A549 (cell line): ENCODE results near the gene ADCY2. TPM values are rescaled to one million over a fixed set of nuclear protein-coding genes. Genes with fewer than 3 reads are reported as not detected.

Source experiments
- ATAC-seq, 2 experiments: fragments of 200-7000 bp in 1 of 2; fragments of >200 bp in 1 of 2; cut with Nextera tagmentation in 1 of 2; cut with Tn5 transposase in 1 of 2; 3 replicates each; pipeline versions ENCODE4 v1.8.0 to v1.9.1; 2018 to 2020; ENCODE audit warnings: mild to moderate bottlenecking in 1 of 2, moderate library complexity in 1 of 2
- CTCF ChIA-PET: fragments of 300-600 bp; sonication (Branson Sonifier 250); formaldehyde crosslinking; extraction: SDS; loops from one replicate; lab custom pipeline; 2021; ENCODE audit warnings: antibody characterized with exemption, inconsistent platforms; lab: Yijun Ruan, JAX
- POLR2A ChIA-PET: fragments of 350-600 bp; formaldehyde crosslinking; extraction: SDS; loops from one replicate; lab custom pipeline; 2021; ENCODE audit warnings: antibody characterized with exemption, inconsistent platforms; lab: Yijun Ruan, JAX
- DNase-seq, 2 experiments: peaks; one replicate each; pipeline versions ENCODE4 v3.0.0 to v3.0.0-alpha.2; 2011 to 2016; ENCODE audit warnings: low read depth in 1 of 2, low spot score in 1 of 2
- FAIRE-seq: peaks from 2 replicates; lab custom pipeline; 2011; peaks lifted over from hg19 to GRCh38; lab: Jason Lieb, UNC
- H3K27ac ChIP-seq, 2 experiments: fragments of >200 bp; sonication (Bioruptor Twin); formaldehyde crosslinking; 3 replicates each; pipeline ENCODE4 v1.5.1; 2016 to 2017
- H3K4me1 ChIP-seq: fragments of >200 bp; sonication (Bioruptor Twin); formaldehyde crosslinking; 3 replicates; pipeline ENCODE4 v1.6.1; 2016
- H3K4me2 ChIP-seq: fragments of >200 bp; sonication (Bioruptor Twin); formaldehyde crosslinking; 3 replicates; pipeline ENCODE4 v1.6.1; 2016
- H3K4me3 ChIP-seq: fragments of >200 bp; sonication (Bioruptor Twin); formaldehyde crosslinking; 3 replicates; pipeline ENCODE4 v1.5.1; 2016
- H3K9me3 ChIP-seq: fragments of >200 bp; sonication (Bioruptor Twin); formaldehyde crosslinking; 3 replicates; pipeline ENCODE4 v1.6.1; 2016
- ATOH8 ChIP-seq: fragments of 250-450 bp; sonication (Bioruptor Pico); IDR thresholded peaks from 2 replicates; pipeline ENCODE4 v1.5.0; 2020; ENCODE audit warnings: low read depth, mild to moderate bottlenecking, moderate library complexity
- BCL3 ChIP-seq: fragments of >200 bp; sonication (Bioruptor Twin); formaldehyde crosslinking; IDR thresholded peaks from 3 replicates; pipeline ENCODE4 v1.6.1; 2016
- CBX2 ChIP-seq: fragments of 200-600 bp; sonication (generic); IDR thresholded peaks from 2 replicates; pipeline ENCODE4 v1.6.1; 2016; ENCODE audit warnings: low read depth, mild to moderate bottlenecking, borderline replicate concordance
- CBX8 ChIP-seq: fragments of 200-600 bp; sonication (generic); IDR thresholded peaks from 2 replicates; pipeline ENCODE4 v1.6.1; 2016
- EHMT2 ChIP-seq: fragments of 200-600 bp; sonication (generic); IDR thresholded peaks from 2 replicates; pipeline ENCODE4 v1.6.1; 2016; ENCODE audit warnings: antibody characterized with exemption, low read depth, mild to moderate bottlenecking, moderate library complexity
- ELK1 ChIP-seq: fragments of 150-350 bp; IDR thresholded peaks from 2 replicates; pipeline ENCODE4 v1.6.1; 2014; ENCODE audit warnings: low read depth, mild to moderate bottlenecking, low read length
- FOSB ChIP-seq: fragments of 250-450 bp; sonication (Bioruptor Pico); IDR thresholded peaks from 2 replicates; pipeline ENCODE4 v1.5.0; 2020; ENCODE audit warnings: mild to moderate bottlenecking, moderate library complexity
- FOSL2 ChIP-seq, 2 experiments: fragments of 450-650 bp in 1 of 2; fragments of >200 bp in 1 of 2; sonication (Bioruptor Twin) in 1 of 2; formaldehyde crosslinking; IDR thresholded peaks; 2 replicates each; pipeline versions ENCODE4 v1.5.0 to v1.6.1; 2016 to 2020; ENCODE audit warnings: mild to moderate bottlenecking in 1 of 2, moderate library complexity in 1 of 2
- FOXS1 ChIP-seq: fragments of 250-450 bp; sonication (Bioruptor Pico); IDR thresholded peaks from 2 replicates; pipeline ENCODE4 v1.5.0; 2020; ENCODE audit warnings: mild to moderate bottlenecking, moderate library complexity
- HDAC2 ChIP-seq: fragments of 200-600 bp; sonication (generic); IDR thresholded peaks from 2 replicates; pipeline ENCODE4 v1.6.1; 2016
- HEYL ChIP-seq: fragments of 250-450 bp; sonication (Bioruptor Pico); IDR thresholded peaks from 2 replicates; pipeline ENCODE4 v1.8.0; 2021; ENCODE audit warnings: mild to moderate bottlenecking, moderate library complexity
- JUNB ChIP-seq: fragments of >200 bp; sonication (Bioruptor Twin); formaldehyde crosslinking; IDR thresholded peaks from 2 replicates; pipeline ENCODE4 v1.6.1; 2016
- KDM1A ChIP-seq: fragments of 200-600 bp; sonication (generic); IDR thresholded peaks from 2 replicates; pipeline ENCODE4 v1.6.1; 2016; ENCODE audit warnings: low read depth, mild to moderate bottlenecking
- NFE2L2 ChIP-seq: fragments of 150-350 bp; conservative IDR thresholded peaks from 2 replicates; pipeline ENCODE4 v1.6.1; 2014; ENCODE audit warnings: low read length
- NR3C1 ChIP-seq: fragments of >200 bp; sonication (Bioruptor Twin); formaldehyde crosslinking; IDR thresholded peaks from 3 replicates; pipeline ENCODE4 v1.6.1; 2017
- PBX3 ChIP-seq: IDR thresholded peaks from 2 replicates; pipeline ENCODE4 v1.6.1; 2012
- PHF8 ChIP-seq: fragments of 200-600 bp; sonication (generic); IDR thresholded peaks from 2 replicates; pipeline ENCODE4 v1.6.1; 2016; ENCODE audit warnings: low read depth, mild to moderate bottlenecking, antibody characterized with exemption, moderate library complexity, borderline replicate concordance
- POLR2A ChIP-seq: IDR thresholded peaks from 2 replicates; pipeline ENCODE4 v1.6.1; 2012; ENCODE audit warnings: mild to moderate bottlenecking, low read length
- RAD21 ChIP-seq, 2 experiments: fragments of >200 bp in 1 of 2; sonication (Bioruptor Twin) in 1 of 2; formaldehyde crosslinking in 1 of 2; IDR thresholded peaks in 1 of 2; conservative IDR thresholded peaks in 1 of 2; 2 replicates in 1 of 2; 3 replicates in 1 of 2; pipeline ENCODE4 v1.6.1; 2012 to 2018; ENCODE audit warnings: inconsistent platforms in 1 of 2
- RARB ChIP-seq: fragments of 250-450 bp; sonication (Bioruptor Pico); IDR thresholded peaks from 2 replicates; pipeline ENCODE4 v1.8.0; 2021; ENCODE audit warnings: mild to moderate bottlenecking, moderate library complexity
- RCOR1 ChIP-seq: fragments of 150-350 bp; IDR thresholded peaks from 2 replicates; pipeline ENCODE4 v1.6.1; 2014; ENCODE audit warnings: antibody characterized with exemption, low read length, low read depth
- RNF2 ChIP-seq: fragments of 200-600 bp; sonication (generic); IDR thresholded peaks from 2 replicates; pipeline ENCODE4 v1.6.1; 2016; ENCODE audit warnings: low read depth, mild to moderate bottlenecking, antibody characterized with exemption, moderate library complexity, borderline replicate concordance
- SMC3 ChIP-seq: fragments of >200 bp; sonication (Bioruptor Twin); formaldehyde crosslinking; IDR thresholded peaks from 3 replicates; pipeline ENCODE4 v1.6.1; 2018; ENCODE audit warnings: inconsistent platforms
- TP53 ChIP-seq: fragments of 250-450 bp; sonication (Bioruptor Pico); IDR thresholded peaks from 2 replicates; pipeline ENCODE4 v1.5.0; 2021; ENCODE audit warnings: mild to moderate bottlenecking, moderate library complexity
- ZFP36 ChIP-seq: fragments of 450-650 bp; IDR thresholded peaks from 2 replicates; pipeline ENCODE4 v1.6.1; 2014; ENCODE audit warnings: borderline replicate concordance; ENCODE audit not compliant: partially characterized antibody
- ZNF302 ChIP-seq: fragments of 250-450 bp; sonication (Bioruptor Pico); IDR thresholded peaks from 2 replicates; pipeline ENCODE4 v1.9.0; 2021; ENCODE audit warnings: inconsistent platforms, mild to moderate bottlenecking, moderate library complexity
- WGBS: methylation state at CpG from one replicate; pipeline ENCODE4 v1.1.6; 2017; ENCODE audit errors: missing lambda C conversion rate; 5-methylcytosine and 5-hydroxymethylcytosine counted together
- polyA plus RNA-seq, 4 experiments: library from polyadenylated mRNA; depleted of rRNA in 3 of 4; stranded (reverse); fragments of >200 nt; fragmentation: RNase III in 1 of 4; extraction: RNeasy Plus Mini Kit Qiagen cat#74134 plus additional on column Dnase treatment in 1 of 4; gene quantifications; 2 replicates in 3 of 4; 3 replicates in 1 of 4; pipeline ENCODE4 v1.2.3, GENCODE V29; 2011 to 2017

Gene ADCY2
- polyA plus RNA-seq, 2 of the 4 experiments (the other 2 are of a cell fraction) = not detected

- TF ChIP-seq CBX2 (no peak), FOSL2 (IDR thresholded peaks at IDR 0.05) (no peak), FOSL2 (CRISPR knock-in tag; IDR thresholded peaks at IDR 0.05) (no peak), ATOH8 (no peak), NR3C1 (no peak), FOXS1 (CRISPR knock-in tag) (no peak), ZNF302 (CRISPR knock-in tag) (no peak), POLR2A (no peak), ZFP36 (no peak)
These were observed 351.8 kb downstream of the ADCY2 start (continued) for GRCh38 chr5:7747728-7748127.

GRCh38 chr5:7749626-7750025 lies 353.7 kb downstream of the ADCY2 start:
- ChIA-PET POLR2A (no interaction called here), CTCF (interaction anchor here (1.2 kb wide), 1 partner anchor 489 kb away, joined by 3 read pairs; no protein-coding TSS in a partner anchor)
- FAIRE-seq = no peak
- TF ChIP-seq NFE2L2 (no peak), NR3C1 (no peak), BCL3 (no peak), RAD21 (conservative IDR thresholded peaks at IDR 0.05 in 1 of 2, IDR thresholded peaks at IDR 0.05 in 1 of 2) (no peak), ATOH8 (no peak), RNF2 (no peak), SMC3 (no peak), PHF8 (no peak), FOSB (CRISPR knock-in tag) (no peak), PBX3 (no peak), KDM1A (no peak), HEYL (CRISPR knock-in tag) (no peak), RCOR1 (no peak), HDAC2 (no peak)
- Histone ChIP-seq H3K4me3 (no peak overlapping the region), H3K27ac (no peak overlapping the region), H3K4me1 (no peaks in the 10 kb centered on the region), H3K4me2 (no peak overlapping the region), H3K9me3 (no peaks in the 10 kb centered on the region)
- no peak for DNase-seq
- ATAC-seq = no peak
- WGBS = 37% methylated on average over 7 of the region's 7 CpGs

GRCh38 chr5:7751874-7752273 lies 355.9 kb downstream of the ADCY2 start:
- Histone ChIP-seq H3K27ac (no peak overlapping the region), H3K4me1 (no peaks in the 10 kb centered on the region)
- TF ChIP-seq JUNB = no peak
- no peak for TF ChIP-seq CBX8
- TF ChIP-seq RARB (CRISPR knock-in tag) = no peak
- no peak for TF ChIP-seq ELK1
- no peak for TF ChIP-seq ZNF302 (CRISPR knock-in tag)
- TF ChIP-seq TP53 (CRISPR knock-in tag) = no peak
- no peak for TF ChIP-seq EHMT2
- TF ChIP-seq, all 56 proteins: peak for 0
- no peak for ATAC-seq
- WGBS = 29% methylated on average over 5 of the region's 5 CpGs
- Histone ChIP-seq H3K4me2 (no peak overlapping the region), H3K4me3 (no peak overlapping the region), H3K9me3 (no peaks in the 10 kb centered on the region)
- CTCF ChIA-PET = no interaction called here
- POLR2A ChIA-PET = no interaction called here
- FAIRE-seq = no peak
- DNase-seq = no peak
